ENCODE measurements around the gene XRCC2. TPM values are rescaled to one million over a fixed set of nuclear protein-coding genes. Genes with fewer than 3 reads are reported as not detected.

XRCC2 gene
- total and polyA plus RNA-seq, 2 donors (not counting 1 experiment from before 2014, with no cell fraction given), result 0.66 to 1.5 TPM

DNA sequence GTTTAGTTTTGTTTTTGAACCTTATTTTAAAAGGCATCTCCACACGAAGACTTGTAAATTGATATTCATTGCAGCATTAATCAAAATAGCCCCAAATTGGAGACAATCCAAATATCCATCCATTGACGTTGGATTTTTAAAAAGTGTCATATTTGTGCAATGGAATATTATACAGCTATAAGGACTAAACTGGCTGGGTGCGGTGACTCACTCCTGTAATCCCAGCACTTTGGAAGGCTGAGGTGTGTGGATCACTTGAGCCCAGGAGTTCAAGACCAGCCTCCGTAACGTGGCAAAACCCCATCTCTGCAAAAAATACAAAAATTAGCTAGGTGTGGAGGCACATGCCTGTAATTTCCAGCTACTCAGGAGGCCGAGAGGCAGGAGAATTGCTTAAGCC is 35.1 kb downstream of the XRCC2 start:
- TF ChIP-seq, protein P1, sequence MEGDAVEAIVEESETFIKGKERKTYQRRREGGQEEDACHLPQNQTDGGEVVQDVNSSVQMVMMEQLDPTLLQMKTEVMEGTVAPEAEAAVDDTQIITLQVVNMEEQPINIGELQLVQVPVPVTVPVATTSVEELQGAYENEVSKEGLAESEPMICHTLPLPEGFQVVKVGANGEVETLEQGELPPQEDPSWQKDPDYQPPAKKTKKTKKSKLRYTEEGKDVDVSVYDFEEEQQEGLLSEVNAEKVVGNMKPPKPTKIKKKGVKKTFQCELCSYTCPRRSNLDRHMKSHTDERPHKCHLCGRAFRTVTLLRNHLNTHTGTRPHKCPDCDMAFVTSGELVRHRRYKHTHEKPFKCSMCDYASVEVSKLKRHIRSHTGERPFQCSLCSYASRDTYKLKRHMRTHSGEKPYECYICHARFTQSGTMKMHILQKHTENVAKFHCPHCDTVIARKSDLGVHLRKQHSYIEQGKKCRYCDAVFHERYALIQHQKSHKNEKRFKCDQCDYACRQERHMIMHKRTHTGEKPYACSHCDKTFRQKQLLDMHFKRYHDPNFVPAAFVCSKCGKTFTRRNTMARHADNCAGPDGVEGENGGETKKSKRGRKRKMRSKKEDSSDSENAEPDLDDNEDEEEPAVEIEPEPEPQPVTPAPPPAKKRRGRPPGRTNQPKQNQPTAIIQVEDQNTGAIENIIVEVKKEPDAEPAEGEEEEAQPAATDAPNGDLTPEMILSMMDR (IDR thresholded peaks at IDR 0.05), result no peak
- TF ChIP-seq EZH2 (IDR thresholded peaks at IDR 0.05; ENCODE audit: borderline replicate concordance, insufficient read depth, low read depth, low read length, poor library complexity, severe bottlenecking), result no peak
- H3K79me2 ChIP-seq (ENCODE audit: control insufficient read depth, insufficient read depth, low read length), result no peaks in the 10 kb centered on the region
- H3K27me3 Mint-ChIP-seq, result no peaks in the 10 kb centered on the region
- no peak for ATAC-seq (ENCODE audit: low read depth)
- no peaks in the 10 kb centered on the region for H3K4me1 Mint-ChIP-seq
- no peaks in the 10 kb centered on the region for H3K9me3 Mint-ChIP-seq (ENCODE audit: insufficient read depth)
- no peak overlapping the region for H3K4me3 Mint-ChIP-seq
- no peak overlapping the region for H3K4me2 ChIP-seq (replicated peaks; ENCODE audit: low read depth, low read length, poor library complexity, severe bottlenecking)
- CTCF ChIA-PET, result no interaction called here
- H3K27me3 ChIP-seq (replicated peaks in 1 of 4; ENCODE audit: control extremely low read depth in 1 of 4, control insufficient read depth in 3 of 4, insufficient read depth in 4 of 4, low read length in 3 of 4), result no peaks in the 10 kb centered on the region
- no peak overlapping the region for H2AFZ ChIP-seq (ENCODE audit: insufficient read depth, low read depth, low read length, poor library complexity, severe bottlenecking)
- WGBS (ENCODE audit: insufficient coverage), result no CpG with 5 or more reads among the region's 6 CpGs
- H3K27ac Mint-ChIP-seq, result no peak overlapping the region
- intact Hi-C loops (cut with micrococcal nuclease), result no loop called here
- no peak overlapping the region for H3K9ac ChIP-seq (ENCODE audit: low read length)
- H3K9me3 ChIP-seq (ENCODE audit: control extremely low read depth in 1 of 3, control insufficient read depth in 2 of 3, insufficient read depth in 1 of 3, low read length in 2 of 3), result no peaks in the 10 kb centered on the region
- no peak for DNase-seq
- H4K20me1 ChIP-seq (ENCODE audit: control insufficient read depth, insufficient read depth, low read length, poor library complexity, severe bottlenecking), result no peaks in the 10 kb centered on the region
- no peak overlapping the region for H3K27ac ChIP-seq (ENCODE audit: low read length in 2 of 2)
- POLR2A ChIA-PET, result no interaction called here
- no peaks in the 10 kb centered on the region for H3K36me3 ChIP-seq (replicated peaks in 1 of 2; ENCODE audit: control extremely low read depth in 1 of 2, control insufficient read depth in 1 of 2, extremely low read depth in 1 of 2, insufficient read depth in 2 of 2, low read length in 1 of 2)
- H3K4me1 ChIP-seq (ENCODE audit: control insufficient read depth in 2 of 2, insufficient read depth in 2 of 2, low read length in 2 of 2), result no peaks in the 10 kb centered on the region
- H3K4me3 ChIP-seq (ENCODE audit: control extremely low read depth in 1 of 5, extremely low read depth in 1 of 5, insufficient read depth in 1 of 5, low read depth in 2 of 5, low read length in 4 of 5), result no peak overlapping the region

DNA sequence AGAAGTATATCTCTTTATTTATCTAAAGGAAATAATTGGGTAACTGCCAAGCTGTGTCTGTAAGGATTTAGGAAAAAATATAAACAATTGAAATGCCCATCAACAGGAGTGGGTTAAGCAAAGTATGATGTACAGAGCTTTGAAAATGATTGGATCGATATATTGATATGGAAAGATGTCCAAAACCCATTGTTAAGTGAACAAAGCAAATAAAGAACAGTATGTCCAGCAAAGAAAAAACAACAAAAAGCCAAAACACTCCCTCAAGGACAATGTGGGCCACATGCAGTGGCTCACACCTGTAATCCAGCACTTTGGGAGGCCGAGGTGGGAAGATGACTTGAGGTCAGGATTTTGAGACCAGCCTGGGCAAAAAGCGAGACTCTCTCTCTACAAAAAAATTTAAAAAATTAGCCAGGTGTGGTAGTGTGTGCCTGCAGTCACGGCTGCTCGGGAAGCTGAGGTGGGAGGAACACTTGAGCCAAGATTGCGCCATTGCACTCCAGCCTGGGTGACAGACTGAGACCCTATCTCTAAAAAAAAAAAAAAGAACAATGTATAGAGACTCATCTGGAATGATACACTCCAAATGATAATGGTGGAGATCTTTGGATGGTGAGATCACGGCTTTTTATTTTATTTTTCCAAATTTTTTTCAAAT is 37.9 kb downstream of the XRCC2 start:
- TF ChIP-seq EZH2 (IDR thresholded peaks at IDR 0.05; ENCODE audit: borderline replicate concordance, insufficient read depth, low read depth, low read length, poor library complexity, severe bottlenecking), result no peak
- no peaks in the 10 kb centered on the region for H3K9me3 ChIP-seq (ENCODE audit: control extremely low read depth in 1 of 3, control insufficient read depth in 2 of 3, insufficient read depth in 1 of 3, low read length in 2 of 3)
- POLR2A ChIA-PET, result no interaction called here

More for the DNA sequence above, 37.9 kb downstream of the XRCC2 start:
- no peaks in the 10 kb centered on the region for H4K20me1 ChIP-seq (ENCODE audit: control insufficient read depth, insufficient read depth, low read length, poor library complexity, severe bottlenecking)
- H3K4me3 Mint-ChIP-seq, result no peak overlapping the region
- no peaks in the 10 kb centered on the region for H3K4me1 Mint-ChIP-seq
- H3K9me3 Mint-ChIP-seq (ENCODE audit: insufficient read depth), result no peaks in the 10 kb centered on the region
- no peaks in the 10 kb centered on the region for H3K27me3 Mint-ChIP-seq
- no CpG with 5 or more reads among the region's 7 CpGs for WGBS (ENCODE audit: insufficient coverage)
- ATAC-seq (ENCODE audit: low read depth), result no peak
- no peak overlapping the region for H3K27ac ChIP-seq (ENCODE audit: low read length in 2 of 2)
- CTCF ChIA-PET, result interaction anchor here (0.6 kb wide), 1 partner anchor 301 kb away, joined by 3 read pairs; no protein-coding TSS in a partner anchor
- no peaks in the 10 kb centered on the region for H3K36me3 ChIP-seq (replicated peaks in 1 of 2; ENCODE audit: control extremely low read depth in 1 of 2, control insufficient read depth in 1 of 2, extremely low read depth in 1 of 2, insufficient read depth in 2 of 2, low read length in 1 of 2)
- H3K4me2 ChIP-seq (replicated peaks; ENCODE audit: low read depth, low read length, poor library complexity, severe bottlenecking), result no peak overlapping the region
- H3K4me1 ChIP-seq (ENCODE audit: control insufficient read depth in 2 of 2, insufficient read depth in 2 of 2, low read length in 2 of 2), result no peaks in the 10 kb centered on the region
- H3K27me3 ChIP-seq (replicated peaks in 1 of 4; ENCODE audit: control extremely low read depth in 1 of 4, control insufficient read depth in 3 of 4, insufficient read depth in 4 of 4, low read length in 3 of 4), result no peaks in the 10 kb centered on the region
- H2AFZ ChIP-seq (ENCODE audit: insufficient read depth, low read depth, low read length, poor library complexity, severe bottlenecking), result no peak overlapping the region
- intact Hi-C loops (cut with micrococcal nuclease), result no loop called here
- DNase-seq, result no peak
- no peak overlapping the region for H3K27ac Mint-ChIP-seq
- H3K4me3 ChIP-seq (ENCODE audit: control extremely low read depth in 1 of 5, extremely low read depth in 1 of 5, insufficient read depth in 1 of 5, low read depth in 2 of 5, low read length in 4 of 5), result no peak overlapping the region
- H3K79me2 ChIP-seq (ENCODE audit: control insufficient read depth, insufficient read depth, low read length), result no peaks in the 10 kb centered on the region
- H3K9ac ChIP-seq (ENCODE audit: low read length), result no peak overlapping the region

Measured in B cell (primary cell).